ENCODE data around the gene INO80B. TPM values are rescaled to one million over a fixed set of nuclear protein-coding genes. Genes with fewer than 3 reads are reported as not detected.

INO80B gene
- total and polyA plus RNA-seq, 2 of the 8 experiments (the other 6 are each of a cell fraction or from before 2014, with no cell fraction given) = 3.9 to 18.5 TPM

DNA sequence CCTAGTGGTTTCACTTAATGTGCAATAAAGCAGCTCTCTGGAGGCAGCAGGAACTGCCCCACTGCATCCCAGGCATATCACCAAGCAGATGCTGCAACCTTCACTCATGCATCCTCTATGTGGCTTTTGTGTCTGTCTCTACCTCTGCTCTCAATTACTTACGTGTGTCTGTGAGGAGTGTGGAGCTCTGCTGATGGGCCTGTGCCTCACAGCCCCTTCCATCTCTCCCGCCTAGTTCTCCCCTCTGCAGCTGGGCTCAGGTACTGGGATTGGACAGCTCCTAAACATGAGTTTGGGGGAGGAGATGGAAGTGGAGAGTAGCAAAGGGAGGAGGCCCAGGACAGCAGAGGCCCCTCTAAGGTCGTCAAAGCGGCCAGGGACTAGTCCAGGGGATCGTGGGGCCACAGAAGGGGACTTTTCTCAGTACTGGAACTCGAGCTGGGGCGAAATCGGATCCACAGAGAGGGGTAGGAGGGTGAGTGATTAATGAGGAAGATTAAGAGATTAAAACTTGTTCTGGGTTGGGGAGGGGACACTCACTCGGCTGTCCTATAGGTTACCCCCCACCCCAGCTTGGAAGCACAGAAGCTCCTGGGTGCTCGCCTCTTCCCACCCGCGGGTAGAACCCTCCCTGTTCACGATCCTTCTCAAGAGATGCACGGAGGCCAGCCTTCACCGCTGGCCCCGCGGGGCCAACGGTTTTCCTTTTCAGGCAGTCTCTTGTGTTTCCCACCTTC is 46.6 kb downstream of the INO80B start:
- H2BK15ac ChIP-seq (ENCODE audit: low read length) = peak overlapping the region; percentile 92; the same call in 1 of the 2 replicates
- 0 out of 2 replicates have a peak overlapping the region, but pooled peaks have one; percentile 32 for H2BK20ac ChIP-seq (ENCODE audit: low read length)
- H4K91ac ChIP-seq (replicated peaks; ENCODE audit: insufficient read length, low read length) = no peak overlapping the region
- H3K27me3 ChIP-seq (replicated peaks in 1 of 4; ENCODE audit: control insufficient read depth in 3 of 4, extremely low read depth in 1 of 4, insufficient read depth in 3 of 4, low read length in 3 of 4) = peaks cover 78 to 97% (median 96%) of the 10 kb centered on the region in 4 experiments
- no peak overlapping the region for H2BK120ac ChIP-seq (replicated peaks; ENCODE audit: low read depth, low read length)
- peak overlapping the region in 1 of 4 experiments; percentile 65; a peak in 3 of 8 replicates for H3K4me3 ChIP-seq (ENCODE audit: extremely low read depth in 1 of 4, insufficient read depth in 2 of 4, low read depth in 3 of 4, low read length in 4 of 4)
- peaks cover 0 to 15% of the 10 kb centered on the region in 2 experiments for H4K20me1 ChIP-seq (replicated peaks in 1 of 2; ENCODE audit: control insufficient read depth in 1 of 2, insufficient read depth in 2 of 2, low read length in 2 of 2)
- no peak overlapping the region for H2BK5ac ChIP-seq (ENCODE audit: low read depth, low read length)
- H3K23me2 ChIP-seq (ENCODE audit: low read depth, low read length) = peaks cover 35% of the 10 kb centered on the region; the same call in 1 of the 2 replicates
- H3K18ac ChIP-seq (ENCODE audit: extremely low read depth, low read length) = no peak overlapping the region
- ChIA-PET CTCF (ENCODE audit: partially characterized antibody) (interaction anchor here (0.6 to 5.1 kb wide), 16 partner anchors 8 to 88 kb away, joined by 3 to 24 read pairs (median 6); partner anchors contain the start of genes AUP1, CCDC142, HTRA2 and TLX2), POLR2A (ENCODE audit: partially characterized antibody) (interaction anchor here (0.9 to 9.4 kb wide), 8 partner anchors 8 to 61 kb away, joined by 3 to 73 read pairs (median 8); partner anchors contain the start of genes AUP1, CCDC142, DQX1 and HTRA2)
- DNase-seq (ENCODE audit: low read depth in 1 of 2, low spot score in 2 of 2) (no peak), FAIRE-seq (no peak)
- H3K4ac ChIP-seq (replicated peaks; ENCODE audit: insufficient read length, low read depth, low read length) = no peak overlapping the region
- H2BK12ac ChIP-seq (ENCODE audit: low read depth, low read length) = peak overlapping the region; percentile 60; the same call in 1 of the 2 replicates
- no peak overlapping the region for H3K14ac ChIP-seq (ENCODE audit: insufficient read length)
- H3K4me1 ChIP-seq (replicated peaks in 1 of 4; ENCODE audit: control insufficient read depth in 3 of 4, insufficient read depth in 4 of 4, low read length in 3 of 4) = peaks cover 7 to 60% (median 38%) of the 10 kb centered on the region in 4 experiments
- peak overlapping the region; percentile 78 to 88 for H3K4me2 ChIP-seq (ENCODE audit: insufficient read depth in 1 of 2, low read depth in 2 of 2, low read length in 2 of 2)
- peak overlapping the region; percentile 65; the same call in 1 of the 2 replicates for H2AK5ac ChIP-seq (ENCODE audit: low read depth, low read length)
- no peaks in the 10 kb centered on the region for H3K79me2 ChIP-seq (ENCODE audit: control insufficient read depth in 1 of 2, insufficient read depth in 2 of 2, low read length in 2 of 2)
- 14% methylated on average over 18 of the region's 18 CpGs; no CpG with 5 or more reads in 1 of the 2 experiments for WGBS, 2 experiments (ENCODE audit: extremely low coverage in 1 of 2, insufficient coverage in 1 of 2, insufficient read length in 1 of 2, insufficient replicate concordance in 2 of 2, low coverage in 1 of 2, low lambda C conversion rate in 2 of 2, missing lambda C conversion rate in 1 of 2)
- no peak overlapping the region for H3K56ac ChIP-seq (replicated peaks; ENCODE audit: insufficient read length, low read depth, low read length)
- H4K8ac ChIP-seq (ENCODE audit: extremely low read depth, insufficient read depth, low read length) = no peak overlapping the region
- H2AFZ ChIP-seq (ENCODE audit: low read length) = no peak overlapping the region
- H3K36me3 ChIP-seq (ENCODE audit: control insufficient read depth in 2 of 4, insufficient read depth in 4 of 4, low read length in 3 of 4) = peaks cover 0 to 9% (median 4%) of the 10 kb centered on the region in 4 experiments; a peak in 6 of 8 replicates
- no peak overlapping the region; a peak in 1 of 7 replicates for H3K9ac ChIP-seq (replicated peaks in 1 of 4; ENCODE audit: extremely low read depth in 1 of 4, low read depth in 3 of 4, low read length in 3 of 4)
- no peaks in the 10 kb centered on the region for H3K9me3 ChIP-seq (ENCODE audit: insufficient read depth in 2 of 2, low read depth in 1 of 2, low read length in 1 of 2)
- H3K23ac ChIP-seq (ENCODE audit: insufficient read length) = no peak overlapping the region
- H3K79me1 ChIP-seq (ENCODE audit: low read depth, low read length) = no peaks in the 10 kb centered on the region
- H4K5ac ChIP-seq (ENCODE audit: insufficient read length, low read depth, low read length) = no peak overlapping the region
- TF ChIP-seq USF2 (IDR thresholded peaks at IDR 0.05; ENCODE audit: low read length) = no peak
- TF ChIP-seq TBP (IDR thresholded peaks at IDR 0.05; ENCODE audit: low read depth, low read length) = peak; percentile 40; the same call in 1 of the 2 replicates
- H3K27ac ChIP-seq (ENCODE audit: low read depth, low read length) = no peak overlapping the region
